ENCODE data around the gene APOC4.

Gene APOC4

DNA sequence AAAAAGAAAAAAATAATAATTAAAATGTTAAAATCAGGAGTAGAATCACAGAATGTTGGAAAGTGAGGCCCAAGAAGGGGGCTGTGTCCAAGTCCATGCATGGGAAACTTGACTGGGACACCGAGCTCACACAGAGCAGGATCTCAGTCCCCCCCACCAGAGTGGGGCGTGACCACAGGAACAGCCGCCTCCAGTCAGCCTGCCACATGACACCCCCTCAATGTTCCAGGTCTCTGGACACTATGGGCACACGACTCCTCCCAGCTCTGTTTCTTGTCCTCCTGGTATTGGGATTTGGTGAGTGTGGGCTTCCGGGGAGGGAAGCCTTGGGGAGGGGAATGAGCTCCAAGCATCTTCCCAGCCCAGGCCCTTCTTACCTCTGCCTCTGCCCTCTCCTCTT lies 6.2 kb downstream of the APOC4 start:
- H3K27ac ChIP-seq = no peak overlapping the region
- TF ChIP-seq, protein P1, sequence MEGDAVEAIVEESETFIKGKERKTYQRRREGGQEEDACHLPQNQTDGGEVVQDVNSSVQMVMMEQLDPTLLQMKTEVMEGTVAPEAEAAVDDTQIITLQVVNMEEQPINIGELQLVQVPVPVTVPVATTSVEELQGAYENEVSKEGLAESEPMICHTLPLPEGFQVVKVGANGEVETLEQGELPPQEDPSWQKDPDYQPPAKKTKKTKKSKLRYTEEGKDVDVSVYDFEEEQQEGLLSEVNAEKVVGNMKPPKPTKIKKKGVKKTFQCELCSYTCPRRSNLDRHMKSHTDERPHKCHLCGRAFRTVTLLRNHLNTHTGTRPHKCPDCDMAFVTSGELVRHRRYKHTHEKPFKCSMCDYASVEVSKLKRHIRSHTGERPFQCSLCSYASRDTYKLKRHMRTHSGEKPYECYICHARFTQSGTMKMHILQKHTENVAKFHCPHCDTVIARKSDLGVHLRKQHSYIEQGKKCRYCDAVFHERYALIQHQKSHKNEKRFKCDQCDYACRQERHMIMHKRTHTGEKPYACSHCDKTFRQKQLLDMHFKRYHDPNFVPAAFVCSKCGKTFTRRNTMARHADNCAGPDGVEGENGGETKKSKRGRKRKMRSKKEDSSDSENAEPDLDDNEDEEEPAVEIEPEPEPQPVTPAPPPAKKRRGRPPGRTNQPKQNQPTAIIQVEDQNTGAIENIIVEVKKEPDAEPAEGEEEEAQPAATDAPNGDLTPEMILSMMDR (conservative IDR thresholded peaks at IDR 0.05) = no peak

DNA sequence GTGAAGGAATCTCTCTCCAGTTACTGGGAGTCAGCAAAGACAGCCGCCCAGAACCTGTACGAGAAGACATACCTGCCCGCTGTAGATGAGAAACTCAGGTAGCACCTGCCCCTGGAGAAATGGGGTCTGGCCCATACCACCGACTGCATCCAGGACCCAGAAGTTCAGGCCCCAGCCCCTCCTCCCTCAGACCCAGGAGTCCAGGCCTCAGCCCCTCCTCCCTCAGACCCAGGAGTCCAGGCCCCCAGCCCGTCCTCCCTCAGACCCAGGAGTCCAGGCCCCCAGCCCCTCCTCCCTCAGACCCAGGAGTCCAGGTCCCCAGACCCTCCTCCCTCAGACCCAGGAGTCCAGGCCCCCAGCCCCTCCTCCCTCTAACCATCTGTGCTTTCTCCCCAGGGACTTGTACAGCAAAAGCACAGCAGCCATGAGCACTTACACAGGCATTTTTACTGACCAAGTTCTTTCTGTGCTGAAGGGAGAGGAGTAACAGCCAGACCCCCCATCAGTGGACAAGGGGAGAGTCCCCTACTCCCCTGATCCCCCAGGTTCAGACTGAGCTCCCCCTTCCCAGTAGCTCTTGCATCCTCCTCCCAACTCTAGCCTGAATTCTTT lies 6.8 kb downstream of the APOC4 start:
- H3K27ac ChIP-seq = no peak overlapping the region
- TF ChIP-seq, protein P1 (conservative IDR thresholded peaks at IDR 0.05) = no peak

DNA sequence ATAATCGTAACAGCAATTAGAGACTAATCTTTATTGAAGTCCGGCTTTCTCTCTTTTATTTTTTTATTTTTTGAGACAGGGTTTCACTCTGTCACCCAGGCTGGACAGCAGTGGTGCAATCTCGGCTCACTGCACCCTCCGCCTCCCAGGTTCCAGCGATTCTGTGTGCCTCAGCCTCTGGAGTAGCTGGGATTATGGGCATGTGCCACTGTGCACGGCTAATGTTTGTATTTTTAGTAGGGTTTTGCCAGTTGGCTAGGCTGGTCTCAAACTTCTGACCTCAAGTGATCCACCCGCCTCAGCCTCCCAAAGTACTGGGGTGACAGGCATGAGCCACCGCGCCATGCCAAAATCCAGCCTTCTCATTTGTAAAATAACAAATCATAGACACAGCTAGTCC lies 7.5 kb downstream of the APOC4 start:
- TF ChIP-seq, protein P1 (conservative IDR thresholded peaks at IDR 0.05) = no peak
- TF ChIP-seq ZFX (IDR thresholded peaks at IDR 0.05) = no peak
- no peak overlapping the region for H3K27ac ChIP-seq

DNA sequence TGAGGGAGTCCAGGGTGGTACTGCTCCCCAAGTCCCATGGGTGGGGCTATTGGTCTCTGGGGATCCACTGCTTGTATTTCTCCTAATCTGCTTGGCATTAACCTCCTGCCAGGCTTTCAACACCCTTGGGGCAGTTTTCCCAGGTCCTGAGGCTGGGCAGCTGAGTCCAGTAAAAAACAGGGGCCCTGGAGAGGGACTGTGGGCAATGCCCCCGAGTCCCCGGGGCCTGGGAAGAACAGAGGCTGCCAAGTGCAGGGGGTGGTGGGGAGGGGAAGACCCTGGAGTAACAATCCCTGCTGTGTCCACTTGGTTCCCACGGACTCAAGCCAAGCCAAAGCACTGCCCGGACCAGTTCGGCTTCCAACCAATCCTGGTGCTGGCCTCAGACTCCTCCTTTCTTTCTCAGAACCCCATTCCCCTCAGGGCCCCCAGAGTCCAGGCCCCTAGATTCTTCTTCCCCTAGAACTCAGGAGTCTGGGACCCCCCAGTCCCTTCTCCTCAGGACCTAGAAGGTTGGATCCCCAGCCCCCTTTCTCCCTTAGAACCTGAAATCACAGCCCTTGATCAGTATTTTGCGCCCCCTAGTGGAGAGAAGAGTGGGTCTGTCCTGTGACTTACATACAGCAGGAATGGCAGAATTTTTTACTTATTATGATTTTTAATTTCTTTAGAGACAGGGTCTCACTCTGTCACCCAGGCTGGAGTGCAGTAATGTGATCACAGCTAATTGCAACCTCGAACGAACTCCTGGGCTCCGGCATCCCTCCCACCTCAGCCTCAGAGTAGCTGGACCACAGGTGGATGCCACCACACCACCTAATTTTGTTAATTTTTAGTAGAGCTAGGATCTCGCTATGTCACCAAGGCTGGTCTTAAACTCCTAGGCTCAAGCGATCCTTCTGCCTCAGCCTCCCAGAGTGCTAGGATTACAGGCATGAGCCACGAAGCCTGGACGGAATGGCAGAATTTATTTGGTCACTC lies 9.4 kb downstream of the APOC4 start:
- TF ChIP-seq, protein P1 (conservative IDR thresholded peaks at IDR 0.05) = peak; percentile 81
- TF ChIP-seq ZFX (IDR thresholded peaks at IDR 0.05) = no peak
- H3K27ac ChIP-seq = peak overlapping the region; percentile 27

DNA sequence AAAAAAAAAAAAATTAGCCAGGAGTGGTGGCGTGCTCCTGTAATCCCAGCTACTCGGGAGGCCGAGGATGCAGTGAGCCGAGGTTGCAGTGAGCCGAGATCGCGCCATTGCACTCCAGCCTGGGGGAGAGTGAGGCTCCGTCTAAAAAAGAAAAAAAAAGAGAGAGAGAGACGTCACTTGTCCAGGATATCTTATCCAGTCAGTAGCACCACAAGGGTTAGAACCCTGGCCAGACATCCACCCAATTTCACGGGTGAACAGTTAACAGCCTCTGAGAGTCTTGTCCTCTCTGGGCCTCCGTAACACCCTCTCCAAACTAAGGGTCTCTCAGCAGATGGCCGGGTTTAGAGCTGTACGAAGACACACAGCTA lies 12.2 kb downstream of the APOC4 start:
- H3K27ac ChIP-seq = peak overlapping the region; percentile 96
- TF ChIP-seq ZFX (IDR thresholded peaks at IDR 0.05) = no peak
- TF ChIP-seq, protein P1 (conservative IDR thresholded peaks at IDR 0.05) = no peak

DNA sequence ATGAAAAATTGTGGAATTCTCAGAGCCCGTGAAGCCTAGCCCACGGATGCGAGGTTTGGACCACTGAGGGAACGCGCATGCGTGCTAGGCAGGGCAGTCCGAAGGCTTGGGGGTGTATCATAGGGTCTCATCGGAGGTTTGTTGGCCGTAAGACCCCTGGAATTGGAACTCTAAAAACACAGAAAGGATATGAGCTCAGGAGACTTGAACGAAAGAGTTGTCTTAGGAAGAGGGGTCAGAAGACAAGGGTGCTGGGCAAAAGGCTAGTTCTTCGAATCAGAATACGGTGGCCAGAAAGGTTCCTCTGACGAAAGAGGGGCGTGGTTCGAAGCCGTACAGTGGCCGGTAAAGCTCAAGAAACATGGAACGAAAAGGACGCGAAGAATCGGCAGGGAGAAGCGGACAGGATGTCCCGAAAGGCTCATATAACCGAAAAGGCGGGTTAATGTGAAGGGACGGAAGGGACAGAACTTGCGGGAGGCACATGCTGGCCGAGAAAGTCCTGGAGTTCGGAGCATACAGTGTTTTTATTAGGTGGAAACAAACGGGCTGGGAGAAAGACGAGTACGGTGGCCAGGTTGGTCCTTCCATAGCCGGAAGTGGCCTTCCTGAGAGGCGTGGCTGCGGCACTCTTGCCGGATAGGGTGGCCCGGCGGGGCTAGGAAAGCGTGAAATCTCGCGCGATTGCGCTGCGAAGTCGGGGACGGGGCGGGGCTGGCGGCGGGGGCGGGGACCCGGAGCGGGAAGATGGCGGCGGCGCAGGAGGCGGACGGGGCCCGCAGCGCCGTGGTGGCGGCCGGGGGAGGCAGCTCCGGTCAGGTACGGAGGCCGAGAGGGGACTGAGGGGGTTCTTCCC lies 12.8 kb downstream of the APOC4 start, which contains the start of gene CLPTM1:
CLPTM1 (plus strand) TSS at position 732 of the 856 bp plus-strand sequence; CDS start at position 748, 16 bp downstream.
- TF ChIP-seq, protein P1 (conservative IDR thresholded peaks at IDR 0.05) = no peak
- TF ChIP-seq ZFX (IDR thresholded peaks at IDR 0.05) = no peak
- H3K27ac ChIP-seq = peak within 1 kb of the TSS; percentile 96

Measured in C4-2B (cell line).